Gastroesophageal sphincter (tissue), 3 donors: Measurements from ENCODE around the gene L3MBTL2.

Experiments used
- POLR2A ChIP-seq, 2 donors: fragments of 450-650 bp; IDR thresholded peaks; one replicate each; pipeline ENCODE4 v1.6.1; 2017; ENCODE audit warnings: antibody characterized with exemption in 2 of 2, mild to moderate bottlenecking in 2 of 2, moderate library complexity in 1 of 2
- POLR2AphosphoS5 ChIP-seq: sonication (generic); formaldehyde crosslinking; IDR thresholded peaks from one replicate; pipeline ENCODE4 v1.6.1; 2017; ENCODE audit warnings: antibody characterized with exemption
- TF ChIP-seq, protein P1 (sequence below), 4 experiments: fragments of 200-600 bp in 2 of 4; fragments of 450-650 bp in 2 of 4; sonication (generic) in 1 of 4; IDR thresholded peaks; one replicate each; pipeline ENCODE4 v1.5.1; 2017 to 2019; ENCODE audit warnings: antibody characterized with exemption in 4 of 4, mild to moderate bottlenecking in 2 of 4, moderate library complexity in 2 of 4

DNA sequence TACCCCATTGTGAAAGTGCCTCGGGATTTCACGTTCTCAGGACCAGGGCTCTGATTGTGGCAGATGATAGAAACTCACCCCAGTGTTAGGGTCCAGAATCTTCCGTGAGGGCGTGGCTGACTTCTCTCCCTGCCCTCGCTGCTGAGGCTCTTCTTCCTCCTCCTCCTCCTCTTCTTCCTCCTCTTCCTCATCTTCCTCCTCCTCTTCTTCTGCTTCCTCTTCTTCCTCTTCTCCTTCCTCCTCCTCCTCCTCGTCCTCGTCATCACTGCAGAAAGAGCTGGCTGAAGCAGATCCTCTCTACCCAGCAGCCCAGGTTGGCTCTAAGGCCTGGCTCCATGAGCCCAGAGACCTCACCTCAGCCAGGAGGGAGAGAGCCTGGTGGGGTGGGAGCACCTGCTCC, 49.1 kb downstream of the L3MBTL2 start:
- TF ChIP-seq, protein P1, sequence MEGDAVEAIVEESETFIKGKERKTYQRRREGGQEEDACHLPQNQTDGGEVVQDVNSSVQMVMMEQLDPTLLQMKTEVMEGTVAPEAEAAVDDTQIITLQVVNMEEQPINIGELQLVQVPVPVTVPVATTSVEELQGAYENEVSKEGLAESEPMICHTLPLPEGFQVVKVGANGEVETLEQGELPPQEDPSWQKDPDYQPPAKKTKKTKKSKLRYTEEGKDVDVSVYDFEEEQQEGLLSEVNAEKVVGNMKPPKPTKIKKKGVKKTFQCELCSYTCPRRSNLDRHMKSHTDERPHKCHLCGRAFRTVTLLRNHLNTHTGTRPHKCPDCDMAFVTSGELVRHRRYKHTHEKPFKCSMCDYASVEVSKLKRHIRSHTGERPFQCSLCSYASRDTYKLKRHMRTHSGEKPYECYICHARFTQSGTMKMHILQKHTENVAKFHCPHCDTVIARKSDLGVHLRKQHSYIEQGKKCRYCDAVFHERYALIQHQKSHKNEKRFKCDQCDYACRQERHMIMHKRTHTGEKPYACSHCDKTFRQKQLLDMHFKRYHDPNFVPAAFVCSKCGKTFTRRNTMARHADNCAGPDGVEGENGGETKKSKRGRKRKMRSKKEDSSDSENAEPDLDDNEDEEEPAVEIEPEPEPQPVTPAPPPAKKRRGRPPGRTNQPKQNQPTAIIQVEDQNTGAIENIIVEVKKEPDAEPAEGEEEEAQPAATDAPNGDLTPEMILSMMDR (IDR thresholded peaks at IDR 0.05), result no peak
- TF ChIP-seq POLR2A (IDR thresholded peaks at IDR 0.05) (no peak), POLR2AphosphoS5 (no peak)
